ENCODE data around the gene SOX18. TPM values are rescaled to one million over a fixed set of nuclear protein-coding genes. Genes with fewer than 3 reads are reported as not detected.
A peak's percentile ranks its signal among the peaks of the same experiment; 100 is the strongest.

Gene SOX18
- total RNA-seq, 2 experiments from 2014 or later = 0.13 to 0.21 TPM

GRCh38 chr20:64067005-64067632 lies 17.7 kb upstream of the SOX18 start:
- H3K27ac Mint-ChIP-seq = peak overlapping the region; percentile 95
- no peak for DNase-seq
- no peaks in the 10 kb centered on the region for H3K9me3 Mint-ChIP-seq (ENCODE audit: insufficient read depth)
- no peaks in the 10 kb centered on the region for H3K27me3 Mint-ChIP-seq (ENCODE audit: low read depth)
- peak overlapping the region; percentile 12 for H3K4me3 Mint-ChIP-seq
- ChIA-PET POLR2A (interaction anchor here (0.6 to 2.6 kb wide), 3 partner anchors 10 to 134 kb away, joined by 3 to 11 read pairs (median 5); partner anchors contain the start of genes OPRL1 and RGS19), CTCF (interaction anchor here (1.6 to 2.0 kb wide), 2 partner anchors 10 to 54 kb away, joined by 6 to 7 read pairs; no protein-coding TSS in a partner anchor)
- no peak for ATAC-seq
- peaks cover 4% of the 10 kb centered on the region for H3K36me3 Mint-ChIP-seq (ENCODE audit: low read depth)
- H3K4me1 Mint-ChIP-seq (ENCODE audit: low read depth) = peaks cover 66% of the 10 kb centered on the region

- peak; percentile 89 for DNase-seq
- POLR2A ChIA-PET = interaction anchor here (0.7 to 2.6 kb wide), 5 partner anchors 9 to 85 kb away, joined by 3 to 11 read pairs (median 5); partner anchors contain the start of genes OPRL1, PRPF6 and RGS19
- Mint-ChIP-seq H3K4me3 (peak overlapping the region; percentile 59), H3K27ac (peak overlapping the region; percentile 95), H3K4me1 (ENCODE audit: low read depth) (peaks cover 65% of the 10 kb centered on the region), H3K27me3 (ENCODE audit: low read depth) (no peaks in the 10 kb centered on the region), H3K9me3 (ENCODE audit: insufficient read depth) (no peaks in the 10 kb centered on the region), H3K36me3 (ENCODE audit: low read depth) (peaks cover 3% of the 10 kb centered on the region)
- CTCF ChIA-PET = interaction anchor here (1.0 to 2.0 kb wide), 4 partner anchors 9 to 55 kb away, joined by 3 to 8 read pairs (median 6); partner anchors contain the start of genes OPRL1 and RGS19
- peak; percentile 57 for ATAC-seq
These were observed 16.5 kb upstream of the SOX18 start for GRCh38 chr20:64065974-64066343.

- H3K27ac Mint-ChIP-seq = peak overlapping the region; percentile 95
- H3K36me3 Mint-ChIP-seq (ENCODE audit: low read depth) = no peaks in the 10 kb centered on the region
- ChIA-PET CTCF (interaction anchor here (1.0 to 2.0 kb wide), 7 partner anchors 8 to 85 kb away, joined by 3 to 8 read pairs (median 6); partner anchors contain the start of genes LKAAEAR1, OPRL1, PRPF6 and RGS19), POLR2A (interaction anchor here (0.7 to 2.6 kb wide), 6 partner anchors 10 to 85 kb away, joined by 3 to 11 read pairs (median 4); partner anchors contain the start of genes OPRL1, PRPF6 and RGS19)
- no peaks in the 10 kb centered on the region for H3K9me3 Mint-ChIP-seq (ENCODE audit: insufficient read depth)
- H3K4me3 Mint-ChIP-seq = peak overlapping the region; percentile 59
- H3K4me1 Mint-ChIP-seq (ENCODE audit: low read depth) = peaks cover 65% of the 10 kb centered on the region
- H3K27me3 Mint-ChIP-seq (ENCODE audit: low read depth) = no peaks in the 10 kb centered on the region
- peak; percentile 6 for ATAC-seq
- DNase-seq = peak; percentile 52
These were observed 15.9 kb upstream of the SOX18 start for GRCh38 chr20:64065062-64065973.

DNA sequence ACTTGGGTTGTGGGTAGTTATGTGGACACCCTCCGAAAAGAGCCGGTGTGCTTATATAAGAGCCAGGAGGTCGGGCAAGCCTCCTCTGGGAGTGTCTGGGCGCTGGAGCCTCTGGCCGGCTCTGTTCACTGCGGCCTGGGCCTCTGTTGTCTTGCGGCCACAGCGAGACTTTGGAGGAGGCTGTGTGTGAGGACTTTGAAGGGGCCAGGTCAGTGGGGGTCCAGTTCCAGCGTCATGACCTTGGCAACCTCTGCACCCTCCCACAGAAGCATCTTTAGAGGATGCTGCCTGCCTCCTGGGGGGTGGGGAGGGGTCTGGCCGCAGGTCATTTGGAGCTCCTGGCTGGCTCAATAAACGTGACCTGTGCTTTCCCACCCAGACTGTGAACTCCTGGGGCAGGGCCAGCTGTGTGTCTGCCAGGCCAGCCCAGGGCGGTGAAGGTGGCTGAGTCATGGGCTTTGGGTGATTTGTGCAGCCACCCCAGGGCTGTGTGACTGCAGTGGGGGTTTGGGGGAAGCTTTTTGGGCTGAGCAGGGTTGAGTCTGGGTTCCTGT lies 14.8 kb upstream of the SOX18 start:
- peaks cover 61% of the 10 kb centered on the region for H3K4me1 Mint-ChIP-seq (ENCODE audit: low read depth)
- CTCF ChIA-PET = interaction anchor here (1.0 to 1.8 kb wide), 3 partner anchors 20 to 84 kb away, joined by 3 to 7 read pairs (median 5); partner anchors contain the start of genes LKAAEAR1, PRPF6 and SAMD10

GRCh38 chr20:64063389-64064144 lies 14.1 kb upstream of the SOX18 start:
- Mint-ChIP-seq H3K9me3 (ENCODE audit: insufficient read depth) (no peaks in the 10 kb centered on the region), H3K4me1 (ENCODE audit: low read depth) (peaks cover 58% of the 10 kb centered on the region), H3K27me3 (ENCODE audit: low read depth) (no peaks in the 10 kb centered on the region), H3K36me3 (ENCODE audit: low read depth) (no peaks in the 10 kb centered on the region), H3K27ac (peak overlapping the region; percentile 86), H3K4me3 (peak overlapping the region; percentile 85)
- CTCF ChIA-PET = interaction anchor here (0.7 to 3.8 kb wide), 6 partner anchors 10 to 526 kb away, joined by 3 to 20 read pairs (median 4); partner anchors contain the start of genes PRPF6 and SAMD10
- no peak for DNase-seq
- POLR2A ChIA-PET = interaction anchor here (0.6 to 1.0 kb wide), 5 partner anchors 24 to 356 kb away, joined by 3 to 5 read pairs (median 3); partner anchors contain the start of genes ARFRP1 and ZGPAT
- no peak for ATAC-seq

More for the DNA sequence above, 14.8 kb upstream of the SOX18 start:
- ATAC-seq (no peak), DNase-seq (no peak)
- no peaks in the 10 kb centered on the region for H3K36me3 Mint-ChIP-seq (ENCODE audit: low read depth)
- H3K27ac Mint-ChIP-seq = peak overlapping the region; percentile 86
- no peaks in the 10 kb centered on the region for H3K27me3 Mint-ChIP-seq (ENCODE audit: low read depth)
- POLR2A ChIA-PET = interaction anchor here (0.6 to 2.1 kb wide), 4 partner anchors 15 to 356 kb away, joined by 3 to 7 read pairs (median 4); partner anchors contain the start of genes ARFRP1, OPRL1, PRPF6 and RGS19
- no peaks in the 10 kb centered on the region for H3K9me3 Mint-ChIP-seq (ENCODE audit: insufficient read depth)
- H3K4me3 Mint-ChIP-seq = peak overlapping the region; percentile 85

DNA sequence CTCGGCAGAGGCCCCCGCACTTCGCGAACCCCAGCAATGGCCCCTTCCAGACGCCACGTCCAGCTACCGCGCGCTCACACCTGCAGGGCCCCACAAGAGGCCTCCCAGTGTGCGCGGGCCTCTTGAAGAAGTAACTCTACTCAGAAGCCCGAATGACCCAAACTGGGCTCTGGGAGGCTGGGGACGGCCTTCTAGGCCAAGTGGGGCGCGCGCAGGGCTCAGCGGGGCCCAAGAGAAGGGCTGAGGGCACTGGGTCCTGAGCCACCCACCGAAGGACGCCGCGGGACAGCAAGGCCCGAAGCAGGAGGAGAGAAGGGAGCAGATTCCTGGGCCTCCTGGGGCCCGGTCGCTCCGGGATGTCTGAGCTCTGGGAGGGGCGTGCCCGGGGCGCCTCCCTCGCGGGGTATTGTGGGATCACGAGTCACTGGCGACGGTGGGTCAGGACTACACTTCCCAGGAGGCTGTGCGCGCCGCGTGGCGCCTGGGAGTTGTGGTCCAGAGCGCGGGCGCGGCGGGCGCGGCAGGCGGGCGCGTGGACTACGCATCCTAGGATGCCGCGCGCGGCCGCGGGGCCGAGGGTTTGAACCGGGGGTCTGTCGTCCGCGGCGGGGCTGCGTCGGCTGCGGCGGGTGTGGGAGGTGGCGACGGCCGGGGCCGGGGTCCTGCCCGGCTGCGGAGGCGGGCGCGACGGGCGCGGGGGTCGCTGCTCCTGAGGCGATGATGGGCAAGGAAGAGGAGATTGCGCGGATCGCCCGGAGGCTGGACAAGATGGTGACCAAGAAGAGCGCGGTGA lies 13.4 kb upstream of the SOX18 start, which contains the start of gene TCEA2:
TCEA2 (plus strand) TSS at position 603 of the 793 bp plus-strand sequence; CDS start at position 718, 115 bp downstream.
- ChIA-PET POLR2A (interaction anchor here (0.7 to 1.2 kb wide), 4 partner anchors 10 to 288 kb away, joined by 3 read pairs; no protein-coding TSS in a partner anchor), CTCF (interaction anchor here (0.7 to 3.8 kb wide), 5 partner anchors 9 to 525 kb away, joined by 3 to 20 read pairs (median 3); partner anchors contain the start of gene PRPF6)
- DNase-seq = peak; percentile 97
- Mint-ChIP-seq H3K36me3 (ENCODE audit: low read depth) (no peaks in the 10 kb centered on the region), H3K9me3 (ENCODE audit: insufficient read depth) (no peaks in the 10 kb centered on the region), H3K4me1 (ENCODE audit: low read depth) (peaks cover 56% of the 10 kb centered on the region), H3K4me3 (peak within 1 kb of the TSS; percentile 85), H3K27ac (peak within 1 kb of the TSS; percentile 86), H3K27me3 (ENCODE audit: low read depth) (no peaks in the 10 kb centered on the region)
- peak; percentile 82 for ATAC-seq

DNA sequence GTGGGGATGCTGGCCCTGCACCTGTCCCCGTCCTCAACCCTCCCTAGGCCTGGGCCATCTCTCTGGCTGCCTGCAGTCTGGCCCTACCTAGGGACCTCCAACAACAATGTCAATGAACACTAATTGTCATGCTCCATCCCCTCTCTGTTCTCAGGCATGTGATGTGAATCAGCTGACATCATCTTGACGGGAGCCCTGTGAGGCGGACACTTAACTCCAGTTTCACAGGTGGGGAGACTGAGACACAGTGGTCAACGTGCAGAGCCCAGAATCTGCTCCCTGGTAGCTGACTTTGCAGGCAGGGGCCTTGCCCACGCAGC lies 12.8 kb upstream of the SOX18 start:
- Mint-ChIP-seq H3K4me3 (peak overlapping the region; percentile 85), H3K9me3 (ENCODE audit: insufficient read depth) (no peaks in the 10 kb centered on the region), H3K27ac (peak overlapping the region; percentile 14), H3K4me1 (ENCODE audit: low read depth) (peaks cover 57% of the 10 kb centered on the region), H3K27me3 (ENCODE audit: low read depth) (no peaks in the 10 kb centered on the region), H3K36me3 (ENCODE audit: low read depth) (no peaks in the 10 kb centered on the region)
- POLR2A ChIA-PET = interaction anchor here (1.0 to 1.2 kb wide), 3 partner anchors 9 to 198 kb away, joined by 3 read pairs; no protein-coding TSS in a partner anchor
- ATAC-seq = no peak
- CTCF ChIA-PET = interaction anchor here (1.0 to 3.8 kb wide), 4 partner anchors 9 to 524 kb away, joined by 3 to 20 read pairs (median 4); no protein-coding TSS in a partner anchor
- DNase-seq = no peak

GRCh38 chr20:64058536-64058935 lies 9.1 kb upstream of the SOX18 start:
- Mint-ChIP-seq H3K36me3 (ENCODE audit: low read depth) (no peaks in the 10 kb centered on the region), H3K9me3 (ENCODE audit: insufficient read depth) (no peaks in the 10 kb centered on the region), H3K27ac (peak overlapping the region; percentile 25), H3K4me3 (peak overlapping the region; percentile 75), H3K27me3 (ENCODE audit: low read depth) (no peaks in the 10 kb centered on the region), H3K4me1 (ENCODE audit: low read depth) (peaks cover 41% of the 10 kb centered on the region)
- ChIA-PET CTCF (interaction anchor here (1.3 to 3.5 kb wide), 4 partner anchors 14 to 78 kb away, joined by 3 to 24 read pairs (median 14); partner anchors contain the start of genes PRPF6 and SAMD10), POLR2A (no interaction called here)
- no peak for ATAC-seq
- DNase-seq = no peak

DNA sequence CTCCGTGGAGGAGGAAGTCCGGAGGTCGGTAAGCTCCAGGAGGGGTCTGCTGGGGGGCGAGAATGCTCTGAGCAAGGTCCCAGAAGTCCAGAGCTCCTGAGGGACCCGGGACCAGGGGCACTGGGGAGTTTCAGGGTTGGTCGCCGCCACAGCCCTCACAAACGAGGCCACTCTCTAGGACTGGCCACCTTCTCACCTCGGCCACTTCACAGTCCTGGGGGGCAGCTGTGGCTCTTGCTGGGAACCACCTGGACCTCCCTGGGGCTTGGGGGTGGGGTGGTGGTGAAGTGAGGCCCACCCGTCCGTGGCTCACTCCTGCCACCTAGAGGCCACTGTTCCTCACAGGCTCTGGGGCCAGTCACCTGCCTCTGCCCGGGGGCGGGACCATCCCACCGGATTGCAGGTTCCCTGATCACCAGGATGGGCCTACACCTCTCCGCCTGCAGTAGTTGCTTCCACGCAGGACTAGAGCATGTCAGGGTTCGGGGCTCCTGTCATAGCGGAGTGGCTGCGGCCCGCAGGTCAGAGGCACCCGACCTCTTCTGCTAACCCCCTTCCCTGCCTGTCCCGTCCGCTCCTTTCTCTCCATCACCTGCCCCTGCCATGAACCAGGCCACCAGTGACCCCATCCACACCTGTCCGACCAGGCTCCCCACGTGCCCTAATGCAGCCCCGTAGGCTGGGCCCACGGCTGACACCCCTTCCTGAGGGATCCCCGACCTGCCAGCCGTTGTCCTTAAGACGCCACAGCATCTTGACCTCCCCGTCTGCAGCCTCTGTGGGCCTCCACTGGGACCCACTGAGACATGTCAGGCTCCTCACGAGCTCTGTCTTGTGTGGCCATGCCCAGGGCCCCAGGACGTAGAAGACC lies 8.4 kb upstream of the SOX18 start:
- Mint-ChIP-seq H3K36me3 (ENCODE audit: low read depth) (no peaks in the 10 kb centered on the region), H3K4me3 (peak overlapping the region; percentile 75), H3K9me3 (ENCODE audit: insufficient read depth) (no peaks in the 10 kb centered on the region), H3K27me3 (ENCODE audit: low read depth) (peaks cover 4% of the 10 kb centered on the region), H3K27ac (peak overlapping the region; percentile 86), H3K4me1 (ENCODE audit: low read depth) (peaks cover 44% of the 10 kb centered on the region)
- DNase-seq = peak; percentile 88
- ATAC-seq = peak; percentile 85
- POLR2A ChIA-PET = interaction anchor here (0.9 kb wide), 1 partner anchor 19 kb away, joined by 6 read pairs; no protein-coding TSS in a partner anchor
- CTCF ChIA-PET = interaction anchor here (0.7 to 3.5 kb wide), 12 partner anchors 9 to 416 kb away, joined by 3 to 24 read pairs (median 4); partner anchors contain the start of genes ARFRP1, LKAAEAR1, PRPF6 and SAMD10

All from activated CD8-positive, alpha-beta T cell treated with anti-CD3 and anti-CD28 coated beads, Interleukin-2, amount 10 ng/mL, durations not matched to agents 7 days and 5 days (primary cell).